ENCODE data around the gene AGO1.

DNA sequence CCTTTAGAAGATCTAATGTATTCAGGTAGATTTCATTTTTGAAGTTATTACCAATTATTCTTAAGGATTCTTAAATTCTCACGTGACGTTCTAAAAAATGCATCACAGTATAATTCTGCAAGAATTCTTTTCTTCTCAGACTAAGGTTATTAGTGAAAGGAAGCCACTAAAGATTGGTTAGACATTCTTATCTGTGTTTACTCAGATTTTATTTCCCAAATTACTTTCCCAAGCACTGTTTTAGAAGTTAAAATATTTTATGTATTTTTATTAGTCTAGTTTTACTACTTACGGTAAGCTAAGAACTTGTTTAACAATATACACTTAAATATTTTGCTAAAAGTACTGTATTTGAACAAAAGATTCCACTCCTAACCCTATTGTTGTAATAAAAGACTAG is 76.3 kb downstream of the AGO1 start:
- TF ChIP-seq, protein P1, sequence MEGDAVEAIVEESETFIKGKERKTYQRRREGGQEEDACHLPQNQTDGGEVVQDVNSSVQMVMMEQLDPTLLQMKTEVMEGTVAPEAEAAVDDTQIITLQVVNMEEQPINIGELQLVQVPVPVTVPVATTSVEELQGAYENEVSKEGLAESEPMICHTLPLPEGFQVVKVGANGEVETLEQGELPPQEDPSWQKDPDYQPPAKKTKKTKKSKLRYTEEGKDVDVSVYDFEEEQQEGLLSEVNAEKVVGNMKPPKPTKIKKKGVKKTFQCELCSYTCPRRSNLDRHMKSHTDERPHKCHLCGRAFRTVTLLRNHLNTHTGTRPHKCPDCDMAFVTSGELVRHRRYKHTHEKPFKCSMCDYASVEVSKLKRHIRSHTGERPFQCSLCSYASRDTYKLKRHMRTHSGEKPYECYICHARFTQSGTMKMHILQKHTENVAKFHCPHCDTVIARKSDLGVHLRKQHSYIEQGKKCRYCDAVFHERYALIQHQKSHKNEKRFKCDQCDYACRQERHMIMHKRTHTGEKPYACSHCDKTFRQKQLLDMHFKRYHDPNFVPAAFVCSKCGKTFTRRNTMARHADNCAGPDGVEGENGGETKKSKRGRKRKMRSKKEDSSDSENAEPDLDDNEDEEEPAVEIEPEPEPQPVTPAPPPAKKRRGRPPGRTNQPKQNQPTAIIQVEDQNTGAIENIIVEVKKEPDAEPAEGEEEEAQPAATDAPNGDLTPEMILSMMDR (conservative IDR thresholded peaks at IDR 0.05; ENCODE audit: low read length): no peak
- no peak for TF ChIP-seq EZH2phosphoT487 (IDR thresholded peaks at IDR 0.05; ENCODE audit: borderline replicate concordance)

Data from Loucy (cell line).